ENCODE results near the gene BCL2A1.

- TF ChIP-seq CTCF (conservative IDR thresholded peaks at IDR 0.05; ENCODE audit: low read length) (no peak), EZH2phosphoT487 (IDR thresholded peaks at IDR 0.05; ENCODE audit: borderline replicate concordance, low read depth, low read length) (no peak)
Observed at GRCh38 chr15:79922512-79923078, 48.4 kb downstream of the BCL2A1 start.
